GM12878 (cell line): Measurements from ENCODE around the gene POU2F3. TPM values are rescaled to one million over a fixed set of nuclear protein-coding genes. Genes with fewer than 3 reads are reported as not detected.

Experiments used
- ATAC-seq: fragments of 200-7000 bp; cut with Tn5 transposase; 3 replicates; pipeline ENCODE4 v1.9.1; 2020; ENCODE audit warnings: mild to moderate bottlenecking, moderate library complexity
- BruUV-seq: library from RNA; stranded (reverse); fragments of 400-500 nt; replicated peaks from 2 replicates; lab custom pipeline; 2021; lab: Mats Ljungman, UMichigan
- CTCF ChIA-PET: fragments of 300-600 bp; sonication (Branson Sonifier 250); formaldehyde crosslinking; extraction: SDS; loops from one replicate; lab custom pipeline; 2021; ENCODE audit warnings: inconsistent platforms; lab: Yijun Ruan, JAX
- POLR2A ChIA-PET: fragments of 350-600 bp; formaldehyde crosslinking; extraction: SDS; loops from one replicate; lab custom pipeline; 2021; ENCODE audit warnings: inconsistent platforms; lab: Charles Lee
- RAD21 ChIA-PET: fragments of 300-600 bp; sonication (Branson Sonifier 250); formaldehyde crosslinking; loops from one replicate; lab custom pipeline; 2023; ENCODE audit warnings: antibody characterized with exemption; ENCODE audit not compliant: unreplicated experiment; lab: Charles Lee
- SMC1A ChIA-PET: fragments of 300-600 bp; sonication (Branson Sonifier 250); formaldehyde crosslinking; loops from one replicate; lab custom pipeline; 2023; ENCODE audit not compliant: unreplicated experiment, uncharacterized antibody; lab: Charles Lee
- DNase-seq: peaks from one replicate; pipeline ENCODE4 v3.0.0-alpha.2; 2011; ENCODE audit warnings: low read depth, low spot score
- FAIRE-seq: peaks from 3 replicates; lab custom pipeline; 2011; peaks lifted over from hg19 to GRCh38; lab: Jason Lieb, UNC
- H2AFZ ChIP-seq: 2 replicates; pipeline ENCODE4 v1.6.0; 2011; ENCODE audit warnings: low read depth, low read length, control low read depth; ENCODE audit not compliant: control insufficient read depth
- H3K27ac ChIP-seq: 2 replicates; pipeline ENCODE4 v1.5.1; 2011; ENCODE audit warnings: control low read depth; ENCODE audit not compliant: control insufficient read depth, insufficient read depth
- H3K27me3 ChIP-seq, 2 experiments: replicated peaks in 1 of 2; 2 replicates each; pipeline versions ENCODE4 v1.6.0 to v1.6.1; 2011; ENCODE audit warnings: low read length in 1 of 2; ENCODE audit not compliant: control insufficient read depth in 2 of 2, insufficient read depth in 2 of 2
- H3K36me3 ChIP-seq, 2 experiments: 2 replicates each; pipeline ENCODE4 v1.5.1; 2011; ENCODE audit warnings: low read length in 1 of 2; ENCODE audit not compliant: control insufficient read depth in 2 of 2, insufficient read depth in 2 of 2
- H3K4me1 ChIP-seq: 2 replicates; pipeline ENCODE4 v1.6.1; 2011; ENCODE audit warnings: mild to moderate bottlenecking, low read length, moderate library complexity, mixed read lengths; ENCODE audit not compliant: control insufficient read depth, insufficient read depth
- H3K4me2 ChIP-seq: 2 replicates; pipeline ENCODE4 v1.6.0; 2011; ENCODE audit warnings: control low read depth; ENCODE audit not compliant: control insufficient read depth, insufficient read depth
- H3K4me3 ChIP-seq: fragments of 200-600 bp; sonication (generic); 2 replicates; pipeline ENCODE4 v1.5.1; 2016
- H3K79me2 ChIP-seq: 2 replicates; pipeline ENCODE4 v1.6.0; 2011; ENCODE audit warnings: low read length; ENCODE audit not compliant: control insufficient read depth, insufficient read depth
- H3K9ac ChIP-seq: 2 replicates; pipeline ENCODE4 v1.8.0; 2011; ENCODE audit warnings: low read length, control low read depth, mixed read lengths; ENCODE audit not compliant: control insufficient read depth, insufficient read depth
- H3K9me3 ChIP-seq: replicated peaks from 3 replicates; pipeline ENCODE4 v1.5.1; 2011; ENCODE audit warnings: mild to moderate bottlenecking, low read length; ENCODE audit not compliant: control insufficient read depth, insufficient read depth
- H4K20me1 ChIP-seq: 2 replicates; pipeline ENCODE4 v1.6.0; 2011; ENCODE audit not compliant: control insufficient read depth, insufficient read depth
- BACH1 ChIP-seq: fragments of 450-650 bp; IDR thresholded peaks from 2 replicates; pipeline ENCODE4 v1.6.1; 2017; ENCODE audit warnings: mild to moderate bottlenecking, borderline replicate concordance
- CHD4 ChIP-seq: fragments of 200-600 bp; sonication (generic); IDR thresholded peaks from 2 replicates; pipeline ENCODE4 v1.6.1; 2016; ENCODE audit warnings: mild to moderate bottlenecking
- HDAC2 ChIP-seq: fragments of 200-600 bp; sonication (generic); IDR thresholded peaks from 2 replicates; pipeline ENCODE4 v1.6.1; 2017
- HDAC6 ChIP-seq: fragments of 200-600 bp; sonication (generic); IDR thresholded peaks from one replicate; pipeline ENCODE4 v1.8.0; 2017; ENCODE audit warnings: antibody characterized with exemption; ENCODE audit not compliant: unreplicated experiment
- PAX8 ChIP-seq: fragments of 450-650 bp; IDR thresholded peaks from 2 replicates; pipeline ENCODE4 v1.6.1; 2017; ENCODE audit warnings: mild to moderate bottlenecking, moderate library complexity
- RAD21 ChIP-seq: IDR thresholded peaks from 2 replicates; pipeline ENCODE4 v1.6.1; 2011; ENCODE audit warnings: mild to moderate bottlenecking, low read depth, low read length, moderate library complexity; ENCODE audit not compliant: insufficient read depth
- SIN3A ChIP-seq: IDR thresholded peaks from 2 replicates; pipeline ENCODE4 v1.6.1; 2012; ENCODE audit warnings: low read depth, low read length, improper control_type of control experiment
- SMAD5 ChIP-seq: IDR thresholded peaks from 2 replicates; pipeline ENCODE4 v1.6.1; 2016; ENCODE audit warnings: antibody characterized with exemption, low read depth
- TARDBP ChIP-seq: IDR thresholded peaks from 2 replicates; pipeline ENCODE4 v1.6.1; 2016; ENCODE audit warnings: borderline replicate concordance
- TCF7 ChIP-seq: IDR thresholded peaks from 2 replicates; pipeline ENCODE4 v1.6.1; 2014; ENCODE audit warnings: antibody characterized with exemption, borderline replicate concordance
- ZBED1 ChIP-seq: IDR thresholded peaks from 2 replicates; pipeline ENCODE4 v1.6.1; 2016; ENCODE audit warnings: borderline replicate concordance
- ZNF24 ChIP-seq: fragments of 450-650 bp; IDR thresholded peaks from 2 replicates; pipeline ENCODE4 v1.6.1; 2017; ENCODE audit warnings: antibody characterized with exemption, mild to moderate bottlenecking
- WGBS: methylation state at CpG from one replicate; pipeline ENCODE4 v1.1.6; 2016; ENCODE audit warnings: low lambda C conversion rate; ENCODE audit not compliant: insufficient replicate concordance, insufficient coverage; ENCODE audit errors: missing lambda C conversion rate; 5-methylcytosine and 5-hydroxymethylcytosine counted together
- in situ Hi-C: fragments of 300-500 bp; cut with MboI; formaldehyde crosslinking; loops from 9 replicates; pipeline ENCODE4 v1.14.3; 2018; ENCODE audit warnings: mixed read lengths
- intact Hi-C: fragments of 100-400 bp; cut with micrococcal nuclease; formaldehyde crosslinking; loops from one replicate; pipeline ENCODE4 v1.14.2; 2022; ENCODE audit not compliant: unreplicated experiment
- polyA plus RNA-seq, 11 experiments: library from polyadenylated mRNA; depleted of rRNA in 4 of 11; unstranded in 6 of 11; stranded (reverse) in 5 of 11; fragments of >200 nt; fragmentation: Nextera tagmentation in 4 of 11; fragmentation: Illumina TruSeq in 1 of 11; extraction: Ambion mirVana in 4 of 11; extraction: Trizol in 1 of 11; gene quantifications; 1 replicate in 1 of 11; 2 replicates in 10 of 11; pipeline versions ENCODE4 v1.2.1 to v1.2.3, GENCODE V29; 2011 to 2016; ENCODE audit warnings: inconsistent platforms in 2 of 11, missing spikeins in 2 of 11, low read depth in 1 of 11
- total RNA-seq, 4 experiments: library from RNA; depleted of rRNA in 3 of 4; stranded (reverse); fragments of >200 nt in 3 of 4; fragmentation: Illumina TruSeq in 1 of 4; extraction: Trizol in 1 of 4; gene quantifications; 2 replicates each; pipeline versions ENCODE4 v1.2.1 to v1.2.3, GENCODE V29; 2013 to 2021
- TF ChIP-seq, protein P1 (sequence below): fragments of 450-650 bp; formaldehyde crosslinking; IDR thresholded peaks from 2 replicates; pipeline ENCODE4 v1.5.0; 2022; ENCODE audit warnings: mild to moderate bottlenecking, missing genetic modification characterization

The POU2F3 gene
- total and polyA plus RNA-seq, 10 of the 15 experiments (the other 5 are each of a cell fraction or from before 2014, with no cell fraction given): 0.09 to 4.4 (median 0.33) TPM

DNA sequence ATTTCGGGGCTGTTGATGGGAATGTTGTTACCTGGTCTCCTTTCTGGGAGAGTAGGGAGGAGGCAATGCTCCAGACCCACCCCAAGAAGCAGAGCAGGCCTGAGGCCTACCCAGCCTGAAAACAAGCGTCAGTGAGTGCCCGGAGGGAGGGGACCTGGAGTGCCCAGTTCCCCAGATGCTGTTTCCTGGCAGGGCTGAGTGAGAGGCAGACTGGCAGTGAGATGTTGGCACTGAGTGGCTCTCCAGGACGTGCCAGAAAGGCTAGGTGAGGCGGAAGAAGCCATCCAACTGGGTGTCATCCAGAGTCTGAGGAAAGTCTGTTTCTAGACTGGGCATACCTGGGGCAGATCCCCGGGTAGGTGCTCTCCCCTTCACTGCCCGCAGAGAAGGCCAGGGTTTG, 1.3 kb downstream of the POU2F3 start:
- H3K9me3 ChIP-seq: no peaks in the 10 kb centered on the region; the same call in 2 of the 3 replicates
- DNase-seq (no peak), ATAC-seq (no peak), FAIRE-seq (no peak)
- H3K27me3 ChIP-seq: peaks cover 2 to 4% of the 10 kb centered on the region in 2 experiments; a peak in 2 of 4 replicates
- ChIA-PET SMC1A (interaction anchor here (10.7 kb wide), 1 partner anchor 58 kb away, joined by 176 read pairs; no protein-coding TSS in a partner anchor), CTCF (interaction anchor here (21.3 kb wide), 1 partner anchor 60 kb away, joined by 296 read pairs; no protein-coding TSS in a partner anchor), POLR2A (no interaction called here), RAD21 (interaction anchor here (10.3 kb wide), 1 partner anchor 59 kb away, joined by 127 read pairs; no protein-coding TSS in a partner anchor)
- H3K36me3 ChIP-seq: no peaks in the 10 kb centered on the region
- no peak overlapping the region for H2AFZ ChIP-seq
- no peak overlapping the region for H3K4me2 ChIP-seq
- H3K4me3 ChIP-seq: no peak overlapping the region
- TF ChIP-seq PAX8 (no peak), RAD21 (no peak), HDAC6 (no peak), HDAC2 (no peak), BACH1 (no peak), TARDBP (no peak), SMAD5 (no peak), CHD4 (no peak), ZBED1 (no peak), ZNF24 (no peak), SIN3A (no peak), TCF7 (no peak)
- TF ChIP-seq, protein P1, sequence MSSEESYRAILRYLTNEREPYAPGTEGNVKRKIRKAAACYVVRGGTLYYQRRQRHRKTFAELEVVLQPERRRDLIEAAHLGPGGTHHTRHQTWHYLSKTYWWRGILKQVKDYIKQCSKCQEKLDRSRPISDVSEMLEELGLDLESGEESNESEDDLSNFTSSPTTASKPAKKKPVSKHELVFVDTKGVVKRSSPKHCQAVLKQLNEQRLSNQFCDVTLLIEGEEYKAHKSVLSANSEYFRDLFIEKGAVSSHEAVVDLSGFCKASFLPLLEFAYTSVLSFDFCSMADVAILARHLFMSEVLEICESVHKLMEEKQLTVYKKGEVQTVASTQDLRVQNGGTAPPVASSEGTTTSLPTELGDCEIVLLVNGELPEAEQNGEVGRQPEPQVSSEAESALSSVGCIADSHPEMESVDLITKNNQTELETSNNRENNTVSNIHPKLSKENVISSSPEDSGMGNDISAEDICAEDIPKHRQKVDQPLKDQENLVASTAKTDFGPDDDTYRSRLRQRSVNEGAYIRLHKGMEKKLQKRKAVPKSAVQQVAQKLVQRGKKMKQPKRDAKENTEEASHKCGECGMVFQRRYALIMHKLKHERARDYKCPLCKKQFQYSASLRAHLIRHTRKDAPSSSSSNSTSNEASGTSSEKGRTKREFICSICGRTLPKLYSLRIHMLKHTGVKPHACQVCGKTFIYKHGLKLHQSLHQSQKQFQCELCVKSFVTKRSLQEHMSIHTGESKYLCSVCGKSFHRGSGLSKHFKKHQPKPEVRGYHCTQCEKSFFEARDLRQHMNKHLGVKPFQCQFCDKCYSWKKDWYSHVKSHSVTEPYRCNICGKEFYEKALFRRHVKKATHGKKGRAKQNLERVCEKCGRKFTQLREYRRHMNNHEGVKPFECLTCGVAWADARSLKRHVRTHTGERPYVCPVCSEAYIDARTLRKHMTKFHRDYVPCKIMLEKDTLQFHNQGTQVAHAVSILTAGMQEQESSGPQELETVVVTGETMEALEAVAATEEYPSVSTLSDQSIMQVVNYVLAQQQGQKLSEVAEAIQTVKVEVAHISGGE (CRISPR knock-in tag): no peak
- no peak overlapping the region for H3K27ac ChIP-seq
- no peaks in the 10 kb centered on the region for H3K79me2 ChIP-seq
- intact Hi-C loops: no loop called here
- H3K9ac ChIP-seq: no peak overlapping the region
- no TSS peak for BruUV-seq
- H3K4me1 ChIP-seq: peaks cover 10% of the 10 kb centered on the region; the same call in 1 of the 2 replicates
- H4K20me1 ChIP-seq: no peaks in the 10 kb centered on the region
- in situ Hi-C loops: no loop called here
- WGBS: 27% methylated on average over 7 of the region's 7 CpGs
